Measurements from ENCODE around the gene AKAP7.

The AKAP7 gene

DNA sequence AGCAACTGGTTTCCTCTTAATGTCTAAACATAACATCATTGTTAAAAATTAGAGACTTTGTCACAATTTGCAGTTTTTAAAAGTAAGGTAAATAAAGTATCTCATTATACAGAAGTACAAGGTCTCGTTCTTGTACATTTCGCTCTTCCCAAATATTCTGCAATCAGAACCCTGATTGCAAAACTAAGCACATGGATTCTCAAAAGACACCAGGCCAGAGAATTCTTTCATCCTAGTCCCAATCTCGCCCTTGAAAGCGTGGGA, 355 bp upstream of the AKAP7 start:
- DNase-seq: no peak

DNA sequence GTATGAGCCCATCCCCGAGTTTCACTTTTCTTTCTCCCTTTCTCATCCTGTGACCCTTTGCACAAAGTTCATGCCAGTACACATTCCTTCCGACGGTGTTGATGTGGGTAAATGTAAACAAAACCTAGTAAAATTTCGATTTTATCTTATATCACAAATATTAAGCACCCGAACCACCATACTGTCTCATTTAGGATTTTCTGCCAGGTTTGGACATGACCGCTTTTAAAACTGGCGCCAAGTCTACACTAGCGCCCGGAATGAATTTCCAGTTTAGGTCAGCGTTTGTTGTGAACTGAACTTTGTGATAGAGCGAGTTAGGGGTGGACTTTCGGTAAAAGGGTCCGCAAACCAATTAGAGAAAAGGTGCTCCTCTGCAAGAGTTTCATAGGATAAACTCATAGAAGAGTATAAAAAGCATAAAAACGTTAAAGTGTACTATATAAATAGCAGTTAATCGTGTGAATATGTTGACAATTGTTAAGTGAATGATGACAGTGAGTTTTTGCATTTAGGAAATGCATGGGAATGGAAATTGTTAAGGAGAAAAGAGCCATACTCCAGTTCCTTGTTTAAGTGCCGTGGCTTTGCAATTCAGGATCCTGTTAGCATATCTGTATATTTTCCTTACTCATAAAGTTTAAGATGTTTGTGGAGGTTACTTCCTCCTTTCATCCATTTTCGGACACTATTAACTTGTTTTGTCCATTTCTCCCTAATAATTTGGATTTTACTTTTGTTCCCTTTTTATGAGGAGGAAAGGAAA, 937 bp downstream of the AKAP7 start:
- DNase-seq: no peak

DNA sequence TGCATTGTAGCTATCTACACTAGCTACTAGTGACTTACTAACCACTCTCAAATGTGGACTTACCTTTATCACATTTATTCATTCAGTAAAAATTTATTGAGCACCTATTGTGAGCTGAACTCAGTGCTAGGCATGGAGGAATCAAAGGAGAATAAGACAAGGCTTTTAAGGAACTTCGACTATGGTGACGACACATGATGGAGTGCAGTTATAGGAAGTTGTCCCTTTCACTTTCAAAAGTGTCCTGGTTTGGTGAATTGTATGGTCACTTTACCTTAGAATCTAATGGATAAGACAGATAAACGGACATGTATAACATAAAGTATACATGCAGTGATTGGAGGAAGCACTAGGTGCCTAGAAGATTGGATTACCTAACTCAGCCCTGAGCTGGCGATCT, 4.3 kb downstream of the AKAP7 start:
- DNase-seq: no peak

DNA sequence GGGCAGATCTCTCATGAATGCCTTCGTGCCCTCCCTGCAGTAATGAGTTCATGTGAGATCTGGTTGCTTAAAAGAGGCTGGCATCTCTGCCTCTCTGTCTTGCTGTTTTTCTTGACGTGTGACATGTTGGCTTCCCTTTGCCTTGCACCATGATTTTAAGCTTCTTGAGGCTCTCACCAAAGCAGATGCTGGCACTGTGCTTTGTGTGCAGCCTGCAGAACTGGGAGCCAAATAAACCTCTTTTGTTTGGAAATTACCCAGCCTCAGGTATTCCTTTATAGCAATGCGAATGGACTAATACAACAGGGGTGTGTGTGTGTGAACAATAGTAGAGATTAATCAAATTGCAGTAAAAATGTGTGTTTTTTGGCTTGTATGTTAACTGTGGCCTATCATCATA, 8.1 kb downstream of the AKAP7 start:
- DNase-seq: no peak

DNA sequence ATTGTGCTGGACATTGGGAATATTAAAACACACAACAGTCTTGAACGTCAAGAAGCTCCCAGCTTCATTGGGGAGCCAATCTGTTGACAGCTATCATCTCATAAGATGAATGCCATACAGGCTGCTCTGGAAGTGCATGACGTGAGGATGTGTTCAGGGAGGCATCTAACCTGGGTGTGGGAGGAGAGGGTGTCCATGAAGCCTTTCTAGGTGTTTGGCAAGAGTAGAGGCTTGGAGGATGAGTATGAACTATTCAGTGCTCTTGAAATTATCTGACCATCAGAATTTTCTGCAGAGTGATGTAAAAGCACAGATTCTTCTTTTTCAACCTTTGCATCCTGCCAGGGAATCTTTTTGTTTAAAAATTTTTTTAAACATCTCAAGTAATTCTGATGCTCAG, 11.6 kb downstream of the AKAP7 start:
- no peak for DNase-seq

DNA sequence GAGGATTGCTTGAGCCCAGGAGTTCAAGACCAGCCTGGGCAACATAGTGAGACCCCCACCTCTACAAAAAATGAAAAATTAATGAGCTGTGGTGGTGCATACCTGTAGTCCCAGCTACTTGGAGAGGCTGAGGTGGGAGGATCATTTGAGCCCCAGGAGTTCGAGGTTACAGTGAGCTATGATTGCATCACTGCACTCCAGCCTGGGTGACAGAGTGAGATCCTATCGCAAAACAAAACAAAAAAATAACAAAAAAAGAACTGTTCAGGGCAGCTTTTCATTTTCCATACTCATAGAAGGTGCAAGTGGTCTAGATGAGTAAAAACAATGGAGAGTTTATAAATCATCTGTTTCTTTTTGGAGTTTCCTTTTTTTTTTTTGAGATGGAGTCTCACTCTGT, 21.1 kb downstream of the AKAP7 start:
- DNase-seq: no peak

DNA sequence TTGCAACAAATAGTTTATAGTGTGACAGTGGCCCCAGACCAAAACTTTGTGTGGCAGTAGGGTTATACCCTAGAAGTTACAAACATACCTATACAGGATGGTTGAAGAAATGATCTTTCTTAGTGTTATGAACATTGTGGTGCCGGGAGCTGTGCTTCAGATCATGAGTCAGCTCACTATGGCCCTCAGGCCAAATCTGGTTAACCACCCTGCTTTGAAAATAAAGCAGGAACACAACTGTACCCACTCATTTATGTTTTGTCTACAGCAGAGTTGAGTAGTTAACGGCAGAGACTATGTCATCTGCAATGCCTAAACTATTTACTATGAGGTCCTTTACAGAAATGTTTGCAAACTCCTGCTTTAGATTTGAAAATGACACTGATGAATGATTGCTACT, 24.3 kb downstream of the AKAP7 start:
- DNase-seq: no peak

DNA sequence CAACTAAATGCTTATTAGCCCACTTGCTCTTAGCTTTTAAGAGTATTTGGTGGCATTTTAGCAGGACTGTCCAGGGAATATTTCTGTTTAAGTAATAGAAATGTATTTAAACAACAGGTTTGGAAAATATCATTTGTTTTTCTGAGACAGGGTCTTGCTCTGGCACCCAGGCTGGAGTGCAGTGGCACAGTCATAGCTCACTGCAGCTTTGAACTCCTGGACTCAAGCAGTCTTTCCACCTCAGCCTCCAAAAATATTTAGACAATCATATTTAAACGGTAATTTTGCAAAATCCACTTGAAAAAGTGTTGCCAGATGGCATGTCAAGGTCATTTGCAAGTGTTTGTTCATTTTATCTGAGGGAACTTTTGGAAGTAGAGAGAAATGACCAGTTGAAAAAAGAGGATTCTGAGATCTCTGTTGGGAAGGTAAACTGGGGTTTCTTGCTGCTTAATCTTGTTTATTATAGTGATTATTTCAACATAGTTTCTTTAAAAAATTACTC, 25.0 kb downstream of the AKAP7 start:
- DNase-seq: no peak

DNA sequence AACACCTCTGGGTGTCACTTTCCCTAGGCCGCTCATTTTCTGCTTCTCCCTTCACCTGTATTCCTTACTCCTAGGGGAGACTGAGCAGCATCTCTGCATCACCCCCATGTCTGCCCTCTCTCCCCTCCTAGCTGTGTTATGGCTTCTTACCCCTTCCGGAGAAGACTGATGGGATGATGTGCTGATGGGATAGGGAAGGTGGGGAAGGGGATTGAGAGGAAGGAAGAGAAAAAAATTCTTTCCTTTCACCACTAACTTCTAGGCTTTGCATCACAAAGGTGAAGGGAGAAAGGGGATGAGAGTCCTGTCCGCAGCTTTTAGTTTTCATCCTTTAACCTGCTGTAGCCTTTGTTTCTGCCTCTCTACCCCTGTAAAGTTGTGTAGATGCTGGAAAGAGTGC, 26.7 kb downstream of the AKAP7 start:
- DNase-seq: no peak

DNA sequence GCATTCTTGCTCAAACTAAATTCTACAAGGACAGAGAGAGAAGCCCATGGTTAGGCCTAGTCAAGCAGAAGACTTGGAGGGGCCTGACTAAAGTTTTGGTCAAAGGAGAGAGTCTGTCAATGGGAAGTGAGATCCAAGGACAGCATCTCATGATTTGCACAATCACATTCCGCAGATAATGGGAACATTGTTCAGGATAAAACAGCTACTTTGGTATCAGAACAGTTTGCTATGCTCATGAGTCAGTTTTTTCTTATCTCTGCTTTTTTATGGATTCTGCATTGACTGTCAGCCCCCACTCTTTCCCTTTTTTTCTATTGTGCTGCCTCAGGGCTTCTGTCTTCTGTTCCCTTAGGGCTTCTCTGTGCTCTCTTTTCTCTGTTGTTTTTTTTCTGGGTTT, 28.6 kb downstream of the AKAP7 start:
- no peak for DNase-seq

DNA sequence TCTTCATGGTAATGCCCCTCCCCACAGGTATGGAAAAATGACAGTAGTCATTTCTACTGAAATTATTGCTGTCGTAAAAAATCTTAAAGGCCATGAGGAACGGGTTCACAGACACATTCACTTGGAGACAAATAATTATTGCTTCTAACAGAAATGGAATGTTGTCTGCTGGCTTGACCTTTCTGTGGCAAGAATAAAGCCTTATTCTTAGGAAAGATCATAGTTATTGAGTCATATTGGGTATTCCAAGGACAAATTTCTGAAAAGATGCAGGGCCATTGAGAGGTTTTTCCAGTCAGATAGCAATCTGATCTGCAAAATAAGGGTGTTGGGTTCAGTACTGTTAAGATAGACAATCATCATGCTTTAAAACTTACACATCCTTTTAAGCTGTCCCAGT, 29.2 kb downstream of the AKAP7 start:
- no peak for DNase-seq

DNA sequence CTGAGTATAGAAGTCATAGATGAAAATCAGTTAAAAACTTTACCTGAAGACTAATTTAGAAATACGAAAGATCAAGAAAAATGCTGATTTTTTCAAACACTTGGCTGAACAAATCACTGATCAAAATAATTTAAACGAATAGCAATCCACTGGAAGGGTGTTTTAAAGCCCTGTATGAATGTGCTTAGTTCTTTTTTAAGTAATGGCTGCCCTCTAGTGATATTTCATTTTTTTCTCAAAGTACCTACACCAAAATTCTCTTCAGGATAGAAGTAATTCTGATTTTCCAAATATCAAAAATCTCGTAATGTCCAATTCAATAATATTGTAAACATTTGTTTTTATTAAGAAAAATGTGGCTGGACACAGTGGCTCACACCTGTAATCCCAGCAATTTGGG, 32.5 kb downstream of the AKAP7 start:
- no peak for DNase-seq

DNA sequence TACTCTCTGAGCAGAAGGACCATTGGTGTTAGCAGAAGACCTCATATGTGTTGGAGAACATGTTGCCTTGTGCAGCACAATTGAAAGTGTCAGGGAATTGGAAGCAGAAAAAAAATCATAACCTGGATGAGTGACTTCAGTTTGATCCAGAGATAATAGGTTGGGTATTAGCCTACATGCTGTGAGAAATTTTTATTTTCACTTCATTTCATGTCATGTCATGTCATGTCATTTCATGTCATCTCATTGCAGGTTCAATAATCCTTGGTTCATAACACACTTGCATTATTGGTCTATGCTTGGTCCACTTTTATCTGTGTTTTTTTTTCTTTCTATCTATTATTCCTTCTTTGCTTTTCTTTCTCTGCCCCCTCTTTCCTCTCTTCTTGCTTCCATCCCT, 34.3 kb downstream of the AKAP7 start:
- DNase-seq: no peak

DNA sequence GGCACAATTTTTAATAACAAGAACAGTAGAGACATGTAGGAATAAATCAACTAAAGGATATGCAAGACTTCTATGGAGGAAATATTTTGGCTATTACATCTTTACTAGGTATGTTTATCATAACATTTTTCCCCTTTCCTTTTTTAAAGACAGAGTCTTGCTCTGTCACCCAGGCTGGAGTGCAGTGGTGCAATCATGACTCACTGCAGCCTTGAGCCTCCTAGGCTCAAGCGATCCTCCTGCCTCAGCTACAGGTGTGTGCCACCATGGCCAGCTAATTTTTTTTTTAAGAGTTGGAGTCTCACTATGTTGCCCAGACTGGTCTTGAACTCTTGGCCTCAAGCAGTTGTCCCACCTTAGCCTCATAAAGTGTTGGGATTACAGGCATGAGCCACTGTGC, 37.0 kb downstream of the AKAP7 start:
- DNase-seq: no peak

DNA sequence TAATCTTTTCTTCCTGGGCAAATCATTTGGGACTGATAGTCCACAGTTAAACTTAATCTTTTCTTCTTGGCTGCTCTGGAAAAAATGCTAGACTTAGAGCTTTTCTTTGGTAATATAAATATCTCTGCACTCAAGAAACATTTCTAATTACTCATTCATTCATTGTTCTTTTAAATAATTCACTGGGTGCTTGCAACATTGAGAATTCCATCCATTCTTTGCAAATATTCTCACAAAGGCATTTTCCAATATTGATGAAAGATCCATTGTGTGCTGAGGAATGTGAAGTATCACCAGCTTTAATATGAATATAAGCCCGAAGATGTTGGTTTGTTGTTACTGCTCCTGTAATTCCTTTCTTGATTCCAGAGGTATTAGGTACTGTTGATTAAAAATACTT, 38.4 kb downstream of the AKAP7 start:
- no peak for DNase-seq

DNA sequence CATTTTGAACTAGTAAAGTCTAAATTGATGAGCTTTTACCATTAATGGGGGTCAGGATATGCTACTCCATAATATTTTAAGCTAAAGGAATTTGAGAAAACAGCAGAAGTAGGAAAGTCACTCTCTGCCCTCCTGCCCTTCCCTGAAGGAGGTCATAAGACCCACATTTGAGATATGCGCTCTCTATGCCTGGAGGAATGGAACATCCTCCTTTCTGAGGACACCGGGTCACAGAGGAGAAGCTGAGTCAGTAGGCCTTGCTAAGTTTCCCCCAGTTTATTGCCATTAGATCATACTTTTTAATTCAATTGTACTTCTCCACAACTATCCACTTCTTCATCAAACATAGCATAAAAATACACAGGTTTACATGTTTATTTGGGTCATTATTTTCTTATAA, 40.3 kb downstream of the AKAP7 start:
- DNase-seq: no peak

DNA sequence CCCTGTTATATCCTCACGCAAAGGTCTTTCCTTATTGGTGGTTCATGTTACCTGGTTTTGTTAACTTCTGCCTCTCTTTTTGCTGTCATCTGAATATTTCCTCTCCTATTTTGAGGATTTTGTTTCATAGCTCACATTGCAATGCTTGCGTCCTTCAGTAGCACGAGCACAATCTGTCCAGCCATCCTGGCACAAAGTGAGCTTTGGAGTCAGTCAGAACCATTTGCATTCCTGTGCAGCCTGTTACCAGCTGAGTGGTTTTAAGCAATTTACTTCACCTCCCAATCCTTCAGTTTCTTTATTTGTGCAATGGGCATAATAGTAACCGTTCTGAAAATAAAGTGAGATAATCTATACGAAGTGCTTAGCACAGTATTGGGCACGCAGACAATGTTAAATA, 42.7 kb downstream of the AKAP7 start:
- DNase-seq: no peak

DNA sequence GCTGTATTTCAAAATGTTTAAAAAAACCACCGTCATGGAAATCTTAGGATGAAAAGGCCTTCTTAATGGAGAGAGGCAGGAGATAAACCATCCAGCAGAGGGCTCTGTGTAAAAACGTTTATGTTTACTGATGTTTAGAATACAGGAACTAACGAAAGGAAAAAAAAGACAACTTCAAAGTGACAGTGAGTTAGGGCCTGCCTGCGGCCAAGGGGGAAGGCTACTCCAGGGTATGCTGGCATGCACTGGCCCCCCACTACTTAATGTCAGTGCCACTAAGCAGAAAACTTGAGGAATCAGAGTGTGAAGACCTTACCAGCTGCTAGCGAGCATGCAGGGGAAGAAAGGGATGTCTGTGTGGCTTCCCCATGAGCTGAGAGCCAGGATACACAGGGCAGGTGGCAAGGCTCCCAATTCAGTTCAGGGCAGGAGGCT, 47.7 kb downstream of the AKAP7 start:
- DNase-seq: no peak

DNA sequence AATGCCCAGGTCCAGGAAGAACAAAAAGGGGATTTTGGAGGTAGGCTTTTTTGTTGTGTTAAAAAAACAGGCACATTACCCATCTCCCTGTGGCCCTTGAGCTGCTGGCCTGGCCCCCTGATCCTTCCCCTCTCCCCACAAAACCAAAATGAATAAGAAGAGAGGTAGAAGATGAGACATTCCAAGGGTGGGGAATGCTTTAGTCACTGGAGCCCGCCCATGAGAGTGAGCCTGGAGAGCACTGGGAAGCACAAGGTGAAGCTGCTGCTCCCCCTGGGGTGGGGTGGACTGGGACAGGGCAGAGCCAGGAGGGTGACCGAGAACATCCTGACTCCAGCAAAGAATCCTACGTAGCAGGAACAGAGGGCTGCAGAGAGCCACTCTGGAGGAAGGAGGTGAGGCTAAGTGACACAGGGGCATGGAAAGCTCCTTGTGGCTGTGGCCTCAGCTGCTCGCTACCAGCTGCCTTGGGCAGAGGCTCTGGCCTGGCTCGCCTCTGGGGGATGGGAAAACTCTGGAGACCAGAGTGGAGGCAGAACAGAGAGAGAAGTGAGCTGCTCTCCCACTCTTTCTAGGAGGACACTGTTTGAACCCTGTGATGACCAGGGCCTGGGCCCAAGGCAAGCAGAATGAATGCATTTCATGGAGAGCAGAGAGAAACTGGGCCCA, 48.3 kb downstream of the AKAP7 start:
- DNase-seq: no peak

DNA sequence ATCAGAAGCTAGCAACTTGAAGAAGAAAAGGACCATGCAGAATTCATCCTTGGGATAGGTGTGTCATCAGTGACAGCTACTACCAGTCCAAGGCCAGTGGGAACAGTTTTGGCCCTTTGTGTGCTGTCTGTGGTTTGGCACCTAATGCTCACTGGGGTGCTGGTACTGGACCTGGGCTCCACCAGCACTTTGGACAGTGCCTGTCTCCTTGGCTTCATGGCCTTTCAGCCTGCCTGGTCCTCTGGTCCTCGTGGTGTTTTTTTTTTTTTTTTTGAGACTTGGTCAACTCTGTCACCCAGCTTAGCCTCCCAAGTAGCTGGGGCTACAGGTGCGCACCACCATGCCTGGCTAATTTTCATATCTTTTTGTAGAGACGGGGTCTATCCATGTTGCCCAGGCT, 56.3 kb downstream of the AKAP7 start:
- no peak for DNase-seq

DNA sequence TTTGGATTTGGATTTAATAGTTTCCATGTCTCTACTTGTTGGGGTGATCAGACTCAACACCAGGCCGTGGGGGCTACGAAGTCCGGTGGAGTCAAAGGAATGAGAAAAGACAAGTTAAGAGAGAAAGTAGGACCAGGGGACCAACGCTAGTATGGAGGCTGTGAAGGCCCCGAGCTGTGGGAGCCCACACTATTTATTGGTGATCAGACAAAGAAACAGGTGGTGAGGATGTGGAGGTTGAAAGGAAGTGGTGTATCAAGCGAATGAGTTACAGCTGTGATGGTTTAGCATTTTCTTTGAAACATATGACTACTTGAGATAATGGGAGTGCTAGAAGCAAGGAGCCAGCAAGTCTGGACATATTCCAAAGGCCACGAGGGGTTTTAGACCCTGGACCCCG, 62.4 kb downstream of the AKAP7 start:
- DNase-seq: no peak

DNA sequence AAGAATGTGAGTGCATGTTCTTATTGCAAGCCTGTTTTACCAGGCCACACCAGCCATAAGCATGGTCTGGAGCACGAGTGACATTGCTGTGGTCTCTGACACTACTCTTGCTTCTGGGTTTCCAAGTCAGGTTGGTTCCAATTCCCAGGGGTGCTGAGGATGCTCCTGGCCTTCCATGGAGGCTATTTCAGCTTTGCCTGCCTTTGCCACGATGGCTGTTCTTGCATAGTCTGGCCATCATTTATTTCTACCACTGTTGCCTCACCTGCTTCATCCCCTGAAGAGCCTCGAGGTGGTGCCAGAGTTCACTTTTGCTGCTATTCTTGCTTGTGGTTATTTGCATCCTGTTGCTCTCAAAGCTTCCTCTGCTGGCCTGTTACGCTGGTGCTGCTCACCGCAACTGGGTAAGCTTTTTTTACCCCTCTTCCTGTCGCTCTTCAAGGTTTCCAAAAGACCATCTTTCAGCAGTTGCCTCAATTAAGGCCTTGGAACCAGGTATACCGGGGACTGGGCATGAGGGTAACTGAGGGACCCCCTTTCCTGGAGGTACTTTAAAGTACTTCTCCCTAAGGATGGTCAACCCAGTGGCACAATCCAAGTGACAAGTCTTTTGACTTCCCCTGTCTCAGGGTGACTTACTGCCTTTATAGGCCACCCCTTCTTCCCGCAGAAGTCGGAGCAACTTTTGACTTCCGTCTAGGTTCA, 64.5 kb downstream of the AKAP7 start:
- no peak for DNase-seq

DNA sequence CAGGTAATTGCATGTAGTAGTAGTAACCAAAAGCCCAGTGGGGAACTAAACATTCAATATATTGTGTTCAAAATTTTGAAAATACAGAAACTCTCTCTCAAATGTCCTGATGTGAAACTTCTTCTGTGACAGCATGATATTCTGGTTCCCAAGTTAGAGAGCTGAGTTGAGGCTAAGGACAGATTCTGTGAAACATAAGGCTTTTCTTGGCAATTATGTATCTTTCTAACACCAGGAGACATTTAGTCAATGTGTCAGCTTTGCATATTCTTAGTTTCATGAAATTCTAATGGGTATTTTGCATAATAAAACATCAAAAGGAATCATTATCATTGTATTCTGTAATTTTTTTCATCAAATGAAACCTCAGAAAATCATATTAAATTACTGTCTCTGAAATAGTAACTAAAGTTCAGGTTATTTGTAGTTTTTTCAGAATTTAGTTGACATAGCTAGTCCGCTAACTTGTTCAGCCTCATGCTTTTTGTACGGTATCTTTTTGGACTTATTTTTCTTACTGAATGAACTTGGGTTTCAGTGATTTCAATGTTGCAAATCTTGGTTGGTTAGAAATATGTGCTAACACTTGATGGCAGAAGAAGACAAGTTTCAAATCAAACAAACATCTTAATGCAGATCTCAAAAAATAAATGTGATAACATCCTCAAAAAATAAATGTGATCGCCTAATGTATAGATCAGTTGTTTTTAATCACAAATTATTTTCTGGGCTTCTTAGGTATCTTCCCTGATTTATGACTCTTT, 70.4 kb downstream of the AKAP7 start:
- DNase-seq: no peak

Data from NCI-H2227 treated with DMSO at 0.1 percent for 48 hours (cell line).